Neural progenitor cell (in vitro differentiated cells): ENCODE measurements around the gene AHNAK2. TPM values are rescaled to one million over a fixed set of nuclear protein-coding genes. Genes with fewer than 3 reads are reported as not detected.

ENCODE experiments used
- DNase-seq: peaks from one replicate; pipeline ENCODE4 v3.0.0-alpha.2; 2016; ENCODE audit warnings: low spot score
- H2AFZ ChIP-seq: fragments of 200-600 bp; sonication (generic); replicated peaks from 2 replicates; pipeline ENCODE4 v1.6.1; 2016; ENCODE audit warnings: antibody characterized with exemption
- H3F3A ChIP-seq: fragments of 200-600 bp; sonication (generic); 2 replicates; pipeline ENCODE4 v1.6.1; 2016; ENCODE audit warnings: antibody characterized with exemption, low read depth
- H3K27ac ChIP-seq: fragments of 200-600 bp; sonication (generic); 2 replicates; pipeline ENCODE4 v1.5.1; 2016; ENCODE audit warnings: mild to moderate bottlenecking
- H3K27me3 ChIP-seq: fragments of 200-600 bp; sonication (generic); 2 replicates; pipeline ENCODE4 v1.6.1; 2016; ENCODE audit warnings: mild to moderate bottlenecking, moderate library complexity
- H3K36me3 ChIP-seq: fragments of 200-600 bp; sonication (generic); 2 replicates; pipeline ENCODE4 v1.5.1; 2016
- H3K4me1 ChIP-seq: fragments of 200-600 bp; sonication (generic); 2 replicates; pipeline ENCODE4 v1.6.1; 2016; ENCODE audit warnings: mixed run types
- H3K4me2 ChIP-seq: fragments of 200-600 bp; sonication (generic); 2 replicates; pipeline ENCODE4 v1.6.1; 2016
- H3K4me3 ChIP-seq: fragments of 200-600 bp; sonication (generic); 2 replicates; pipeline ENCODE4 v1.5.1; 2016
- H3K79me2 ChIP-seq: fragments of 200-600 bp; sonication (generic); 2 replicates; pipeline ENCODE4 v1.6.1; 2016; ENCODE audit warnings: low read depth
- H3K9ac ChIP-seq: fragments of 200-600 bp; sonication (generic); 2 replicates; pipeline ENCODE4 v1.6.1; 2016
- H3K9me3 ChIP-seq: fragments of 200-600 bp; sonication (generic); 2 replicates; pipeline ENCODE4 v1.5.1; 2016; ENCODE audit warnings: low read depth
- H4K20me1 ChIP-seq: fragments of 200-600 bp; sonication (generic); 2 replicates; pipeline ENCODE4 v1.6.1; 2016; ENCODE audit warnings: low read depth
- H3K27ac Mint-ChIP-seq: 3 replicates; pipeline ENCODE4 v1.8.0; 2021; ENCODE audit warnings: mixed read lengths
- H3K27me3 Mint-ChIP-seq: 2 replicates; pipeline ENCODE4 v1.8.0; 2022; ENCODE audit warnings: low read depth, mild to moderate bottlenecking, inconsistent platforms, moderate library complexity, mixed read lengths; ENCODE audit not compliant: insufficient read depth
- H3K36me3 Mint-ChIP-seq: 3 replicates; pipeline ENCODE4 v1.8.0; 2021; ENCODE audit warnings: mixed read lengths
- H3K4me1 Mint-ChIP-seq: 3 replicates; pipeline ENCODE4 v1.8.0; 2021; ENCODE audit warnings: mixed read lengths
- H3K4me3 Mint-ChIP-seq: 3 replicates; pipeline ENCODE4 v1.8.0; 2021; ENCODE audit warnings: mild to moderate bottlenecking, moderate library complexity, mixed read lengths
- H3K9me3 Mint-ChIP-seq: 3 replicates; pipeline ENCODE4 v1.8.0; 2020; ENCODE audit warnings: mixed read lengths
- EZH2 ChIP-seq: fragments of 200-600 bp; sonication (generic); IDR thresholded peaks from 2 replicates; pipeline ENCODE4 v1.6.1; 2017; ENCODE audit warnings: antibody characterized with exemption, mild to moderate bottlenecking, moderate library complexity
- EZH2phosphoT487 ChIP-seq: fragments of 200-600 bp; sonication (generic); IDR thresholded peaks from 2 replicates; pipeline ENCODE4 v1.6.1; 2017; ENCODE audit warnings: antibody characterized with exemption
- total RNA-seq: library from RNA; depleted of rRNA; stranded (reverse); fragments of >200 nt; gene quantifications from 2 replicates; pipeline ENCODE4 v1.2.3, GENCODE V29; 2015; ENCODE audit warnings: low replicate concordance
- TF ChIP-seq, protein P1 (sequence below): fragments of 200-600 bp; sonication (generic); IDR thresholded peaks from 2 replicates; pipeline ENCODE4 v1.5.1; 2017; ENCODE audit warnings: antibody characterized with exemption, mild to moderate bottlenecking

Gene AHNAK2
- total RNA-seq, 1 donor from 2014 or later, result 0.77 TPM

DNA sequence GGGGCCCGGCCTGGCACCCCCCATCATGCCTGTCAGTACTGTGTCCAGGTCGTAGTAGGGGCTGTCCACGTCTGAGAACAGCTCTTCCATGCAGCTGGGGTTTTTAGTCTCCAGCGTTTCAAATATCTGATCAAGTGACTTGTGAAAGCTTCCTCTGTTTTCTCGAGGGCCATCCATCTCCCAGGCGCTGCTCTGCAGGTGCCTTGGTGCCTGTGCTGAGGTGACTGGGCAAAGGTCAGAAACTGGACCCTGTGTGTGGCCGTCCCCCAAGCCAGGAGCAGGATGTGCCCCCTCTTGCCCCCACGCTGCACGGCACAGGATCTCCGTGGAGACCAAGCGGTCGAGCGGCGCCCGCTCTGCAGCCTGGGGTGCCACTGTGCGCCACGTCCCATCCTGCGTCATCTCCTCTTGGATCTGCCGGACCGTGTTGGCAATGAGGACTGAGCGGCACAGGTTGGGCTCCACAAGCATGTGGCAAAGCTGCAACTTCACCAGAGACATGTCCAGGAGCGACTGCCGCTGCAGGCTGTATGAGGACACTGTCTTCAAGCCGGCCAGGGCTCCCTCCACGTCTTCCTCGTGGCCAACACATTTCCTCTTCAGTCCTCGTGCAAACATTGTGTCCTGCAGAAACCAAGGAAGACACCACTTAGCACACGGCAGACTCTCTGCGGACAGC is 33.3 kb upstream of the AHNAK2 start:
- no peaks in the 10 kb centered on the region for H3K36me3 ChIP-seq
- peaks cover 39% of the 10 kb centered on the region for H3F3A ChIP-seq
- H3K79me2 ChIP-seq, result peaks cover 84% of the 10 kb centered on the region
- H3K4me3 ChIP-seq, result no peak overlapping the region
- Mint-ChIP-seq H3K4me3 (no peak overlapping the region), H3K4me1 (peaks cover 41% of the 10 kb centered on the region), H3K36me3 (peaks cover 14% of the 10 kb centered on the region), H3K9me3 (no peaks in the 10 kb centered on the region), H3K27me3 (peaks cover 5% of the 10 kb centered on the region), H3K27ac (no peak overlapping the region)
- no peak overlapping the region for H3K9ac ChIP-seq
- H3K4me2 ChIP-seq, result no peak overlapping the region
- no peak overlapping the region for H2AFZ ChIP-seq
- peaks cover 99% of the 10 kb centered on the region for H4K20me1 ChIP-seq
- no peaks in the 10 kb centered on the region for H3K27me3 ChIP-seq
- no peak for DNase-seq
- TF ChIP-seq, protein P1, sequence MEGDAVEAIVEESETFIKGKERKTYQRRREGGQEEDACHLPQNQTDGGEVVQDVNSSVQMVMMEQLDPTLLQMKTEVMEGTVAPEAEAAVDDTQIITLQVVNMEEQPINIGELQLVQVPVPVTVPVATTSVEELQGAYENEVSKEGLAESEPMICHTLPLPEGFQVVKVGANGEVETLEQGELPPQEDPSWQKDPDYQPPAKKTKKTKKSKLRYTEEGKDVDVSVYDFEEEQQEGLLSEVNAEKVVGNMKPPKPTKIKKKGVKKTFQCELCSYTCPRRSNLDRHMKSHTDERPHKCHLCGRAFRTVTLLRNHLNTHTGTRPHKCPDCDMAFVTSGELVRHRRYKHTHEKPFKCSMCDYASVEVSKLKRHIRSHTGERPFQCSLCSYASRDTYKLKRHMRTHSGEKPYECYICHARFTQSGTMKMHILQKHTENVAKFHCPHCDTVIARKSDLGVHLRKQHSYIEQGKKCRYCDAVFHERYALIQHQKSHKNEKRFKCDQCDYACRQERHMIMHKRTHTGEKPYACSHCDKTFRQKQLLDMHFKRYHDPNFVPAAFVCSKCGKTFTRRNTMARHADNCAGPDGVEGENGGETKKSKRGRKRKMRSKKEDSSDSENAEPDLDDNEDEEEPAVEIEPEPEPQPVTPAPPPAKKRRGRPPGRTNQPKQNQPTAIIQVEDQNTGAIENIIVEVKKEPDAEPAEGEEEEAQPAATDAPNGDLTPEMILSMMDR, result no peak
- no peak for TF ChIP-seq EZH2phosphoT487
- no peak for TF ChIP-seq EZH2
- H3K9me3 ChIP-seq, result no peaks in the 10 kb centered on the region
- no peak overlapping the region for H3K27ac ChIP-seq
- H3K4me1 ChIP-seq, result peaks cover 17% of the 10 kb centered on the region

DNA sequence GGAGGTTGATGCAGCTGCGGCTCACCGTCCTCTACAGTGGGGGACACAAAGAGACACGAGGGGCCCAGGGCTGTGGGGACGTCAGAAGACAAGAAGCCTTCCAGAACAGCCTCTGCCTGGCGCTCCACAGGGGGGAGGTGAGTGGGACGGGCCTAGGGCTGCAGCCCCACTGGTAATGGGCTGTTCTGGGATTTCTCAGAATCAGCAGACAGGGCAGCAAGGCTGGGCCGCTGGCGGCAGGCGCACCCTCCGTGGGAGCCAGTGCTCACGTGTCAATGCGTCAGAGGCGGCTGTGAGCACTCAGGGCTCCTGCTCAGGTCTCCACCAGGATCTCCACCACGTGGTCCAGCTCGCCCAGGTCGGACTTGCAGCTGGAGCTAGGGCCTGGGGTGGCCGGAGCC is 32.7 kb upstream of the AHNAK2 start:
- Mint-ChIP-seq H3K27ac (no peak overlapping the region), H3K36me3 (peaks cover 11% of the 10 kb centered on the region), H3K9me3 (no peaks in the 10 kb centered on the region), H3K4me3 (no peak overlapping the region), H3K27me3 (peaks cover 2% of the 10 kb centered on the region), H3K4me1 (peaks cover 35% of the 10 kb centered on the region)
- H3F3A ChIP-seq, result peaks cover 37% of the 10 kb centered on the region
- H3K4me1 ChIP-seq, result peaks cover 14% of the 10 kb centered on the region
- H3K27me3 ChIP-seq, result no peaks in the 10 kb centered on the region
- H2AFZ ChIP-seq, result no peak overlapping the region
- H3K36me3 ChIP-seq, result no peaks in the 10 kb centered on the region
- H3K4me3 ChIP-seq, result no peak overlapping the region
- TF ChIP-seq EZH2phosphoT487 (no peak), EZH2 (no peak)
- TF ChIP-seq, protein P1, result no peak
- H3K27ac ChIP-seq, result no peak overlapping the region
- DNase-seq, result no peak
- H3K9me3 ChIP-seq, result no peaks in the 10 kb centered on the region
- peaks cover 78% of the 10 kb centered on the region for H3K79me2 ChIP-seq
- no peak overlapping the region for H3K4me2 ChIP-seq
- peaks cover 96% of the 10 kb centered on the region for H4K20me1 ChIP-seq
- H3K9ac ChIP-seq, result no peak overlapping the region

DNA sequence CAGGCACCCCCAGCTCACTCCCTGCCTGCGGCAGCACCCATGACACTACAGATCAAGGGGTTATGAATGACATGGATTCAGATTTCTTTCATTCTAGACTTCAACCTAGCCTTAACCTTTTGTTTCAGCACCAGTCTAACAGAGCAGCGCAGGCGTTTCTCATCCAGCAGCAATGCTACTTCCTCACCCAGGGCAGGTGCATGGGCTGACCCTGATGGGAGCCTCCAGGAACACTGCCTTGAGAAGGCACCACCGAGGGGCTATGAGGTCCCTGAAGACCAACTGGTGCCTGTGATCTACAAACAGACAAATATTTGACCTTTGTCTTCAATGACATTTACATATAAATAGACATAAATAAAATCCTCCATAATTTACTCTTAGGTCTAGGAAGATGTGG is 31.9 kb upstream of the AHNAK2 start:
- Histone ChIP-seq H3K4me1 (peaks cover 6% of the 10 kb centered on the region), H3F3A (peaks cover 29% of the 10 kb centered on the region), H4K20me1 (peaks cover 88% of the 10 kb centered on the region), H2AFZ (no peak overlapping the region), H3K4me3 (no peak overlapping the region), H3K79me2 (peaks cover 71% of the 10 kb centered on the region), H3K27ac (no peak overlapping the region), H3K27me3 (no peaks in the 10 kb centered on the region), H3K36me3 (no peaks in the 10 kb centered on the region), H3K9me3 (no peaks in the 10 kb centered on the region), H3K9ac (no peak overlapping the region), H3K4me2 (no peak overlapping the region)
- H3K4me1 Mint-ChIP-seq, result peaks cover 31% of the 10 kb centered on the region
- H3K9me3 Mint-ChIP-seq, result no peaks in the 10 kb centered on the region
- H3K27ac Mint-ChIP-seq, result no peak overlapping the region
- no peak for DNase-seq
- peaks cover 2% of the 10 kb centered on the region for H3K27me3 Mint-ChIP-seq
- no peak overlapping the region for H3K4me3 Mint-ChIP-seq
- H3K36me3 Mint-ChIP-seq, result peaks cover 10% of the 10 kb centered on the region
- TF ChIP-seq EZH2phosphoT487, result no peak
- TF ChIP-seq EZH2, result no peak
- TF ChIP-seq, protein P1, result no peak
